Measurements from ENCODE around the gene DOK4.

Gene DOK4

GRCh38 chr16:57435838-57436237 lies 50.5 kb downstream of the DOK4 start:
- peaks cover 94% of the 10 kb centered on the region for H3K36me3 ChIP-seq (ENCODE audit: control insufficient read depth, insufficient read depth, low read length)
- no peak overlapping the region for H3K4me3 ChIP-seq (ENCODE audit: low read depth, low read length)
- H3K27ac ChIP-seq (ENCODE audit: low read depth, low read length), result no peak overlapping the region
- no peak overlapping the region for H3K9ac ChIP-seq (ENCODE audit: low read length)
- peaks cover 7% of the 10 kb centered on the region for H3K9me3 ChIP-seq (ENCODE audit: control insufficient read depth, insufficient read depth, low read depth, low read length)
- no peaks in the 10 kb centered on the region for H3K27me3 ChIP-seq (ENCODE audit: control insufficient read depth, insufficient read depth, low read length)
- H3K4me1 ChIP-seq (ENCODE audit: control insufficient read depth, insufficient read depth, low read length), result no peaks in the 10 kb centered on the region

GRCh38 chr16:57434003-57434402 lies 52.3 kb downstream of the DOK4 start:
- Histone ChIP-seq H3K4me1 (ENCODE audit: control insufficient read depth, insufficient read depth, low read length) (no peaks in the 10 kb centered on the region), H3K9ac (ENCODE audit: low read length) (no peak overlapping the region), H3K27me3 (ENCODE audit: control insufficient read depth, insufficient read depth, low read length) (no peaks in the 10 kb centered on the region), H3K27ac (ENCODE audit: low read depth, low read length) (no peak overlapping the region), H3K9me3 (ENCODE audit: control insufficient read depth, insufficient read depth, low read depth, low read length) (no peaks in the 10 kb centered on the region), H3K4me3 (ENCODE audit: low read depth, low read length) (no peak overlapping the region), H3K36me3 (ENCODE audit: control insufficient read depth, insufficient read depth, low read length) (peaks cover 92% of the 10 kb centered on the region)

- H3K27ac ChIP-seq (ENCODE audit: low read depth, low read length), result no peak overlapping the region
- H3K4me3 ChIP-seq (ENCODE audit: low read depth, low read length), result no peak overlapping the region
- no peaks in the 10 kb centered on the region for H3K9me3 ChIP-seq (ENCODE audit: control insufficient read depth, insufficient read depth, low read depth, low read length)
- no peak overlapping the region for H3K9ac ChIP-seq (ENCODE audit: low read length)
- peaks cover 91% of the 10 kb centered on the region for H3K36me3 ChIP-seq (ENCODE audit: control insufficient read depth, insufficient read depth, low read length)
- H3K27me3 ChIP-seq (ENCODE audit: control insufficient read depth, insufficient read depth, low read length), result no peaks in the 10 kb centered on the region
- H3K4me1 ChIP-seq (ENCODE audit: control insufficient read depth, insufficient read depth, low read length), result no peaks in the 10 kb centered on the region
Observed at GRCh38 chr16:57432989-57433388, 53.3 kb downstream of the DOK4 start.

- no peak overlapping the region for H3K9ac ChIP-seq (ENCODE audit: low read length)
- H3K36me3 ChIP-seq (ENCODE audit: control insufficient read depth, insufficient read depth, low read length), result peaks cover 93% of the 10 kb centered on the region
- H3K27ac ChIP-seq (ENCODE audit: low read depth, low read length), result no peak overlapping the region
- no peak overlapping the region for H3K4me3 ChIP-seq (ENCODE audit: low read depth, low read length)
- H3K9me3 ChIP-seq (ENCODE audit: control insufficient read depth, insufficient read depth, low read depth, low read length), result no peaks in the 10 kb centered on the region
- no peaks in the 10 kb centered on the region for H3K4me1 ChIP-seq (ENCODE audit: control insufficient read depth, insufficient read depth, low read length)
- H3K27me3 ChIP-seq (ENCODE audit: control insufficient read depth, insufficient read depth, low read length), result no peaks in the 10 kb centered on the region
Observed at GRCh38 chr16:57432505-57432904, 53.8 kb downstream of the DOK4 start.

GRCh38 chr16:57430955-57431354 lies 55.3 kb downstream of the DOK4 start:
- Histone ChIP-seq H3K9ac (ENCODE audit: low read length) (no peak overlapping the region), H3K9me3 (ENCODE audit: control insufficient read depth, insufficient read depth, low read depth, low read length) (no peaks in the 10 kb centered on the region), H3K27me3 (ENCODE audit: control insufficient read depth, insufficient read depth, low read length) (no peaks in the 10 kb centered on the region), H3K4me3 (ENCODE audit: low read depth, low read length) (no peak overlapping the region), H3K36me3 (ENCODE audit: control insufficient read depth, insufficient read depth, low read length) (peaks cover 86% of the 10 kb centered on the region), H3K4me1 (ENCODE audit: control insufficient read depth, insufficient read depth, low read length) (no peaks in the 10 kb centered on the region), H3K27ac (ENCODE audit: low read depth, low read length) (no peak overlapping the region)

- Histone ChIP-seq H3K9me3 (ENCODE audit: control insufficient read depth, insufficient read depth, low read depth, low read length) (no peaks in the 10 kb centered on the region), H3K36me3 (ENCODE audit: control insufficient read depth, insufficient read depth, low read length) (peaks cover 55% of the 10 kb centered on the region), H3K4me3 (ENCODE audit: low read depth, low read length) (no peak overlapping the region)
Observed at GRCh38 chr16:57427824-57428223, 58.5 kb downstream of the DOK4 start.

GRCh38 chr16:57427307-57427706 lies 59.0 kb downstream of the DOK4 start:
- H3K9ac ChIP-seq (ENCODE audit: low read length), result no peak overlapping the region
- H3K27me3 ChIP-seq (ENCODE audit: control insufficient read depth, insufficient read depth, low read length), result no peaks in the 10 kb centered on the region
- no peak overlapping the region for H3K27ac ChIP-seq (ENCODE audit: low read depth, low read length)
- H3K4me1 ChIP-seq (ENCODE audit: control insufficient read depth, insufficient read depth, low read length), result no peaks in the 10 kb centered on the region
- H3K36me3 ChIP-seq (ENCODE audit: control insufficient read depth, insufficient read depth, low read length), result peaks cover 49% of the 10 kb centered on the region
- no peak overlapping the region for H3K4me3 ChIP-seq (ENCODE audit: low read depth, low read length)
- no peaks in the 10 kb centered on the region for H3K9me3 ChIP-seq (ENCODE audit: control insufficient read depth, insufficient read depth, low read depth, low read length)

More at GRCh38 chr16:57427824-57428223, 58.5 kb downstream of the DOK4 start:
- Histone ChIP-seq H3K27ac (ENCODE audit: low read depth, low read length) (no peak overlapping the region), H3K9ac (ENCODE audit: low read length) (no peak overlapping the region), H3K4me1 (ENCODE audit: control insufficient read depth, insufficient read depth, low read length) (no peaks in the 10 kb centered on the region), H3K27me3 (ENCODE audit: control insufficient read depth, insufficient read depth, low read length) (no peaks in the 10 kb centered on the region)

GRCh38 chr16:57426356-57426755 lies 59.9 kb downstream of the DOK4 start:
- H3K4me3 ChIP-seq (ENCODE audit: low read depth, low read length), result no peak overlapping the region

GRCh38 chr16:57424583-57424982 lies 61.7 kb downstream of the DOK4 start:
- H3K9ac ChIP-seq (ENCODE audit: low read length), result no peak overlapping the region
- H3K9me3 ChIP-seq (ENCODE audit: control insufficient read depth, insufficient read depth, low read depth, low read length), result no peaks in the 10 kb centered on the region
- no peak overlapping the region for H3K4me3 ChIP-seq (ENCODE audit: low read depth, low read length)
- no peaks in the 10 kb centered on the region for H3K27me3 ChIP-seq (ENCODE audit: control insufficient read depth, insufficient read depth, low read length)
- H3K4me1 ChIP-seq (ENCODE audit: control insufficient read depth, insufficient read depth, low read length), result peaks cover under 1% of the 10 kb centered on the region; the same call in 1 of the 2 replicates
- peaks cover 23% of the 10 kb centered on the region for H3K36me3 ChIP-seq (ENCODE audit: control insufficient read depth, insufficient read depth, low read length)
- H3K27ac ChIP-seq (ENCODE audit: low read depth, low read length), result no peak overlapping the region

More at GRCh38 chr16:57426356-57426755, 59.9 kb downstream of the DOK4 start:
- Histone ChIP-seq H3K9me3 (ENCODE audit: control insufficient read depth, insufficient read depth, low read depth, low read length) (no peaks in the 10 kb centered on the region), H3K27me3 (ENCODE audit: control insufficient read depth, insufficient read depth, low read length) (no peaks in the 10 kb centered on the region), H3K9ac (ENCODE audit: low read length) (no peak overlapping the region), H3K36me3 (ENCODE audit: control insufficient read depth, insufficient read depth, low read length) (peaks cover 40% of the 10 kb centered on the region), H3K27ac (ENCODE audit: low read depth, low read length) (no peak overlapping the region), H3K4me1 (ENCODE audit: control insufficient read depth, insufficient read depth, low read length) (no peaks in the 10 kb centered on the region)

- H3K4me3 ChIP-seq (ENCODE audit: low read depth, low read length), result no peak overlapping the region
- peaks cover 11% of the 10 kb centered on the region; the same call in 1 of the 2 replicates for H3K4me1 ChIP-seq (ENCODE audit: control insufficient read depth, insufficient read depth, low read length)
- peaks cover 11% of the 10 kb centered on the region for H3K36me3 ChIP-seq (ENCODE audit: control insufficient read depth, insufficient read depth, low read length)
- no peak overlapping the region for H3K27ac ChIP-seq (ENCODE audit: low read depth, low read length)
- no peaks in the 10 kb centered on the region for H3K9me3 ChIP-seq (ENCODE audit: control insufficient read depth, insufficient read depth, low read depth, low read length)
- H3K27me3 ChIP-seq (ENCODE audit: control insufficient read depth, insufficient read depth, low read length), result no peaks in the 10 kb centered on the region
- no peak overlapping the region for H3K9ac ChIP-seq (ENCODE audit: low read length)
Observed at GRCh38 chr16:57423152-57423551, 63.1 kb downstream of the DOK4 start.

GRCh38 chr16:57422026-57422944 lies 64.0 kb downstream of the DOK4 start:
- H3K9ac ChIP-seq (ENCODE audit: low read length), result no peak overlapping the region
- H3K27ac ChIP-seq (ENCODE audit: low read depth, low read length), result no peak overlapping the region
- no peaks in the 10 kb centered on the region for H3K27me3 ChIP-seq (ENCODE audit: control insufficient read depth, insufficient read depth, low read length)
- H3K4me3 ChIP-seq (ENCODE audit: low read depth, low read length), result no peak overlapping the region
- H3K4me1 ChIP-seq (ENCODE audit: control insufficient read depth, insufficient read depth, low read length), result peaks cover 17% of the 10 kb centered on the region
- H3K9me3 ChIP-seq (ENCODE audit: control insufficient read depth, insufficient read depth, low read depth, low read length), result no peaks in the 10 kb centered on the region
- peaks cover 3% of the 10 kb centered on the region for H3K36me3 ChIP-seq (ENCODE audit: control insufficient read depth, insufficient read depth, low read length)
